Omental fat pad (tissue), 4 donors: ENCODE results near the gene ACVR1C. TPM values are rescaled to one million over a fixed set of nuclear protein-coding genes. Genes with fewer than 3 reads are reported as not detected.

ENCODE experiments used
- ATAC-seq: fragments of 150-250 bp; one replicate; pipeline ENCODE4 v1.9.1; 2016; ENCODE audit warnings: mild to moderate bottlenecking, moderate library complexity; ENCODE audit not compliant: low FRiP score
- DNase-seq: peaks from one replicate; pipeline ENCODE4 v3.0.0-alpha.2; 2019; ENCODE audit warnings: low spot score
- CTCF ChIP-seq, 3 donors: fragments of 450-650 bp; IDR thresholded peaks; one replicate each; pipeline ENCODE4 v1.5.1; 2016 to 2017; ENCODE audit warnings: antibody characterized with exemption in 3 of 3, mild to moderate bottlenecking in 3 of 3, moderate library complexity in 2 of 3
- total RNA-seq, 4 donors: library from RNA; depleted of rRNA; stranded (reverse); fragments of >200 nt; gene quantifications; one replicate each; pipeline ENCODE4 v1.1.0, GENCODE V29; 2016

The ACVR1C gene
- total RNA-seq, 4 donors from 2014 or later: 12.5 to 118 (median 44.6) TPM

GRCh38 chr2:157606534-157606933 is 22.1 kb downstream of the ACVR1C start:
- TF ChIP-seq CTCF (IDR thresholded peaks at IDR 0.05): no peak
- no peak for DNase-seq
- ATAC-seq: no peak

GRCh38 chr2:157603198-157603597 is 25.5 kb downstream of the ACVR1C start:
- DNase-seq (no peak), ATAC-seq (no peak)
- no peak for TF ChIP-seq CTCF (IDR thresholded peaks at IDR 0.05)

- ATAC-seq (no peak), DNase-seq (no peak)
- no peak for TF ChIP-seq CTCF (IDR thresholded peaks at IDR 0.05)
Measured at GRCh38 chr2:157601807-157602206, 26.9 kb downstream of the ACVR1C start.

- ATAC-seq (no peak), DNase-seq (no peak)
- TF ChIP-seq CTCF (IDR thresholded peaks at IDR 0.05): no peak
Measured at GRCh38 chr2:157596992-157597681, 31.5 kb downstream of the ACVR1C start.

- ATAC-seq: no peak
- no peak for TF ChIP-seq CTCF (IDR thresholded peaks at IDR 0.05)
- DNase-seq: no peak
Measured at GRCh38 chr2:157593411-157593810, 35.3 kb downstream of the ACVR1C start.

- no peak for DNase-seq
- no peak for TF ChIP-seq CTCF (IDR thresholded peaks at IDR 0.05)
- no peak for ATAC-seq
Measured at GRCh38 chr2:157592948-157593347, 35.7 kb downstream of the ACVR1C start.

- ATAC-seq (no peak), DNase-seq (no peak)
- no peak for TF ChIP-seq CTCF (IDR thresholded peaks at IDR 0.05)
Measured at GRCh38 chr2:157592374-157592773, 36.3 kb downstream of the ACVR1C start.
